Stimulated activated CD8-positive, alpha-beta memory T cell treated with anti-CD3 and anti-CD28 coated beads, Interleukin-15, amount 100 ng/mL, for 24 hours (primary cell): ENCODE data around the gene ATP9B.

Experiments used
- DNase-seq: peaks from one replicate; pipeline ENCODE4 v3.0.0-alpha.2; 2020; ENCODE audit warnings: low read depth

The ATP9B gene

DNA sequence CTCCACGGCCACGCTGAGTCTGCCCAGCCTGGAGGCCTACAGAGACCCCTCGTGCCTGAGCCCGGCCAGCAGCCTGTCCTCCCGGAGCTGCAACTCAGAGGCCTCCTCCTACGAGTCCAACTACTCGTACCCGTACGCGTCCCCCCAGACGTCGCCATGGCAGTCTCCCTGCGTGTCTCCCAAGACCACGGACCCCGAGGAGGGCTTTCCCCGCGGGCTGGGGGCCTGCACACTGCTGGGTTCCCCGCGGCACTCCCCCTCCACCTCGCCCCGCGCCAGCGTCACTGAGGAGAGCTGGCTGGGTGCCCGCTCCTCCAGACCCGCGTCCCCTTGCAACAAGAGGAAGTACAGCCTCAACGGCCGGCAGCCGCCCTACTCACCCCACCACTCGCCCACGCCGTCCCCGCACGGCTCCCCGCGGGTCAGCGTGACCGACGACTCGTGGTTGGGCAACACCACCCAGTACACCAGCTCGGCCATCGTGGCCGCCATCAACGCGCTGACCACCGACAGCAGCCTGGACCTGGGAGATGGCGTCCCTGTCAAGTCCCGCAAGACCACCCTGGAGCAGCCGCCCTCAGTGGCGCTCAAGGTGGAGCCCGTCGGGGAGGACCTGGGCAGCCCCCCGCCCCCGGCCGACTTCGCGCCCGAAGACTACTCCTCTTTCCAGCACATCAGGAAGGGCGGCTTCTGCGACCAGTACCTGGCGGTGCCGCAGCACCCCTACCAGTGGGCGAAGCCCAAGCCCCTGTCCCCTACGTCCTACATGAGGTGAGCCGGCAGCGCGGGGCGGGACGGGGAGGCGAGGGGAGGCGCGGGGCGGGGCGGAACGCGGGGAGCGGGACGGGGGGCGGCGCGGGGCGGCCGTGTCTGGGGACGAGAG lies 341.8 kb downstream of the ATP9B start:
- DNase-seq, result no peak

DNA sequence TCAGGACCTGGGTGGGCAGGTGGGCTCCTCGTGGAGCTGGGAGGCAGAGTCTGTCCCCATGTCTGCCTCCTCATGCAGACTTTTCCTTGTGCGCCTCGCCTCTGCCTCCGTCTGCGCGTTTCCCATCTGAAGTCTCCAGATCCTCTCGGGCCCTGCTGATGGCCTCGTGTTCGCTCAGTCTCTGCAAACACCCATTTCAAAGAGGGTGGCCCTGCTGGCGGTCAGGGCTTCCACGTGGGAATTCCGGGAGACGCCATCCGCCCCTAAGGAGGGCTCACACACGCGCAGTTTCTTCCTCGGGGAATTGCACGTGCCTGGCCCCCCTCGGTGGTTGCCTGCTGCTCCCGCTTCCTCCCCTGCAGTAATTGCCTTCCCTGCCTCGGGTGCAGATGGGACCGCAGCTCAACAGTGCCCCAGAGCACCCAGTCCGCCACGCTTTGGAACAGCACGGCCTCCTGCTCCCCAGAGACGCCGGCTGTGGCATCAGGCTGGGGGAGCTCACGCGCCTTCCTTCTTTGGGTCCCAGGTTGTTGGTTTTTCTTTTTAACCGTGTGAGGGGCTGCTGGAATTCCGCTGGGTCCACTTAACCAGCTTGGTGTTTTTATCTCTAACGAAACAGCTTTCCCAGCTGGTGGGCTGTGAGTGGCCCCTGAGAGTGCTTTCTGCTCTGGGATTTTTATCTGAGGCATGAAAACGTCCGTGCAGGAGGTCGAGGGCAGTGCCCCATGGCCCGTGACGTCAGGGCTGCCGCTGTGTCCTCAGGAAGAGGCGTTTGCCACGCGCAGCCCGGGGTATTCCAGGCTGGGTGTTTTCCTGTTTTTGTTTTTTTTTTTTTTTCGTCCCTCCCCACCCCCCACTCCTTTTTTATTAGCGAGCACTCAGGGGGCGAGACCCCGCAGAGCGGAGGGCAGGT lies 342.7 kb downstream of the ATP9B start:
- no peak for DNase-seq

DNA sequence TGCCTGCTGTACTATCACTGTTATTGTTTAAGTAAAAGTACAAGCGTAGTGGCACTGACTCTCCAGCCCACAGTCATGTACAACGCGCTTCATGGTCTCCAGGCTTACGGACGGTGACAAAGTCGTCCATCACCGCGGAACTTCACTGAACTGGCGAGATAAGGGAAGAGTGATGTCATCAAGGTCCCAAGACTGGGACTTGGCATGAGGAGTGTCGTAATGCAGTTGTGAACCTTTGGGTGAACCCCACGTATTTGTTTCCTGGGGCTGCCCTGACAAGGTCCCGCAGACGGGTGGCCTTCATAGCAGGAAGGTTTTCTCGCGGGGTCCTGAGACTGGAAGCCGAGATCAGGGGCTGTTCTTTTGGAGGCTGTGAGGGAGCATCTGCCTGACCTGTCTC lies 343.8 kb downstream of the ATP9B start:
- no peak for DNase-seq

DNA sequence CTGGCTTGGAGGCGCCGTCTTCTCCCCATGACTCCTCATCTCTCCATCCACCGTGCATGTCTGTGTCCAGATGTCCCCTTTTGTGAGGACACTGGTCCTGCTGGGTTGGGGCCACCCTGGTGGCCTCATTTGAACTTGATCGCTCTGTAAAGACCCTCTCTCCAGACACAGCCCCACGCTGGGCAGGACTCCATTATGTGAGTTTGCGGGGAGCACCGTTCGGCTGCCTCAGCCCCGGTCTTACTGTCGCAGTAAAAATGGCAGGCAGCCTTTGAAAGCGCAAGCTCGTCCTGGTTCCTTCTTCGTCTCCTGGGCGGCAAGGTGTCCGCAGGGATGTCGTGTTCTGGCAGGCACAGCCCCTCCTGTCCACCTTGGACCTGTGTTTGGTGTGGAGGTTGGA lies 344.2 kb downstream of the ATP9B start:
- no peak for DNase-seq

DNA sequence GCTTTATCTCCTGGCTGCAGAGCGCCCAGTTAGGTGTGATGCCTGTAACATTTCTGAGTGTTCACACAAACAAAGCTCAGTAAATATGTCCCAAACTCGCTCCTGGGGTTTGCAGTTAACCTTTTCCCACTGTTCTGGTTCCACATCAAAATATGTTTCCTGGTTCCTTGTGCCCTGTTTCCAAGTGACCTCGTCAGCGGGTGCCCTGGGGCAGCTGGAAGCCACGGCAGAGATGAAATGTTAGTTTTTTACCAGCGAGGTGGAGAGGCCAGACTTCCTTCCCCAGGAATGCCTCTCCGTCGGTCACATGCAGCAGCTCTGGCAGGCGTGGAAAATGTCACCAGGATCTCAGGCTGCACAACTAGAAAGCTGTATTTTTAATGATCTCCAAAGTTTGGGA lies 344.7 kb downstream of the ATP9B start:
- DNase-seq, result no peak

DNA sequence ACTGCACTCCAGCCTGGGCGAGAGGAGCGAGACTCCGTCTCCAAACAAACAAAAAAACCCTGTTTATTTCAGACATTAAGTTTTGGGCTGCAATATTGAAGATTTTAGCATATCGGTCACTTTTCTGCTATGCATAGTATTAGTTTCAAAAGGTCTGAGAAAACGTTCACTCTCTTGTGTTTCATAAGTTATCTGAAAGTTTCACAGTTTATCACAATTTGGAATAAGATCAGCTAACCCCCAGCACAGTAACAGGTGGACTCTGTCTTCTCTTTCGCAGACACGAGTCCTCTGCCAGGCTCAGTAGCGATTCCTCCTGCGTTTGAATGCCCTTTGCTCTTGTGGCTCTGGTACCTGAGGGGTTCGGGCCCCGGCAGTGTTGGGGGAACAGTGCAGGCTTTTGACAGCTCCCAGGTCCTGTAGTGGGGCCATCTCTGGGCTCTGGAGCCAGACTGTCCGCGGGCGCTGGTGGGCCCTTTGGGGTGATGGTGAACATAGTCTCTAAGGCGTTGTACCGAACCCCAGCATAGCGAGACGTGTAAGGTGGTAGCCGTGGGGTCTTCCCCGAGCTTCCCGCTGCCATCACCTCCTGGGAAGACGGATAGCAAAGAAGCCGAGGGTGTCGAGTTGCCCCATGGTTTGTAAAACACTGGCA lies 347.0 kb downstream of the ATP9B start:
- DNase-seq, result no peak

DNA sequence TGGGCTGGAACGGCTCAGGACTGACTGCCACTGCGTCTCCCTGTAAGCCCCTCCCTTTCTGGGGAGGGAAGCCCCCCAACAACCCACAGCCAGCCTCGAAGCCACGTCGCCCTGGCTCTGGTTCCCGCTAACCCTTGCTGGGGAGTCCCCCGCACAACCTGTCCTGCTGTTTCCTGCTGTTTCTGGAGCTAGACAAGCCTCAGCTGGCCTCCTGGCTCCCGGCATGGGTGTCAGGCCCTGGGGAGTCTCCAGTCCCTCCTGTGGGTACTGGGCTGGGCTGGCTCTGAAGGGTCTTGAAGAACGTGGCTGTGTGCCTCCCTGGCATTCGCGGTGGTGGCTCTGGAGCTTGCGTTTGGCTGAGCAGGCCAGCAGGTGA lies 347.5 kb downstream of the ATP9B start:
- DNase-seq, result no peak

DNA sequence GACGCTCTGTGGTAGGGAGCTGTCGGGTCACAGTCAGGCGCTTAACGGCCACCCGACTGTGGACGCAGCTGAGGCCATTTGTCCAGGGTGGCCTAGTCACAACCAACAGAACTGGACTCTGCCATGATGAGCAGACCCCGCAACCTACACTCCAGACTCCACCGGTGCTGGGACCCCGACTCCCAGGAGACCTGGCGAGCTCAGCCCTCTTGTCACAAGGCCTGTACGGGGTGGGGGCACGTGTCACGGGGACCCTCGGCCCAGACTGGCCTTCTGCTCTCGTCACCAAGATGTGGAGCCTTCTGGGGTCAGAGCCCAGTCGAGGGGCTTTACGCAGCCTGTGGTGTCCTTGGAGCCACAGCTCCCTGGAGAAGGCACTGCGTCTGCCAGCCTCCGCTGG lies 349.0 kb downstream of the ATP9B start:
- DNase-seq, result no peak

DNA sequence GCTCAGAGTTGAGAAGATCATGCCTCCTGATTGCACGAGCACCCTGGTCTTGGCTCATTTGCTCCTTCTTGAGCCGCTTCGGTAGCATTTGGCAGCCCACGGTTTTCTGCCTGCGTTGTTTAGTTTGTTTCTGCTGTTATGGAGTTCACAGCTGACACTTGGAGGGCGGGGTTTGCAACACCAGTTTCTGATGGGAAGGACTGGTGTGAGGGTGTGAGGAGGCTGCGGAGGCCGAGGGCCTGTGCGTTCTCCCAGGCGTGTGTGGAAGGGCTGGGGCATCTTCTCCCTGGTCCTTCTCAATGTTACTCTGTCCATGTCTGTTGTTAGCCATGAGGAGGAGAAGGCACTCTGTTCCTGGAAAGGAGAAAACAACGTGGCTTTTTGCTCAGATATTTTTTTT lies 349.4 kb downstream of the ATP9B start:
- no peak for DNase-seq

DNA sequence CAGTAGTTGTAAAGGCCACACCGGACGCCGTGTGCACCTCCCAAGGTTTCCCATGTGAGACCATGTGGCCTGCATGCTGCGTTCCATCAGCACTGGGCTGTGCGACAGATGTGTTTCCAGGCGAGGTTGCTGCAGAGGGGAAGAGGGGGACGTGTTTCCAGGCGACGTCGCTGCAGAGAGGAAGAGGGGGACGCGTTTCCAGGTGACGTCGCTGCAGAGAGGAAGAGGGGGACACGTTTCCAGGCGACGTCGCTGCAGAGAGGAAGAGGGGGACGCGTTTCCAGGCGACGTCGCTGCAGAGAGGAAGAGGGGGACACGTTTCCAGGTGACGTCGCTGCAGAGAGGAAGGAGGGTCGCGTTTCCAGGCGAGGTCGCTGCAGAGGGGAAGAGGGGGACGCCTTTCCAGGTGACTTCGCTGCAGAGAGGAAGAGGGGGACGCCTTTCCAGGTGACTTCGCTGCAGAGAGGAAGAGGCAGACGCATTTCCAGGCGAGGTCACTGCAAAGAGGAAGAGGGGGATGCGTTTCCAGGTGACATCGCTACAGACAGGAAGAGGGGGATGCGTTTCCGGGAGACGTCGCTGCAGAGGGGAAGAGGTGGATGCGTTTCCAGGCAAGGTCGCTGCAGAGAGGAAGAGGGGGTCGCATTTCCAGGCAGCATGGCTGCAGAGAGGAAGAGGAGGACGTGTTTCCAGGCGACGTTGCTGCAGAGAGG lies 351.0 kb downstream of the ATP9B start:
- DNase-seq, result no peak

DNA sequence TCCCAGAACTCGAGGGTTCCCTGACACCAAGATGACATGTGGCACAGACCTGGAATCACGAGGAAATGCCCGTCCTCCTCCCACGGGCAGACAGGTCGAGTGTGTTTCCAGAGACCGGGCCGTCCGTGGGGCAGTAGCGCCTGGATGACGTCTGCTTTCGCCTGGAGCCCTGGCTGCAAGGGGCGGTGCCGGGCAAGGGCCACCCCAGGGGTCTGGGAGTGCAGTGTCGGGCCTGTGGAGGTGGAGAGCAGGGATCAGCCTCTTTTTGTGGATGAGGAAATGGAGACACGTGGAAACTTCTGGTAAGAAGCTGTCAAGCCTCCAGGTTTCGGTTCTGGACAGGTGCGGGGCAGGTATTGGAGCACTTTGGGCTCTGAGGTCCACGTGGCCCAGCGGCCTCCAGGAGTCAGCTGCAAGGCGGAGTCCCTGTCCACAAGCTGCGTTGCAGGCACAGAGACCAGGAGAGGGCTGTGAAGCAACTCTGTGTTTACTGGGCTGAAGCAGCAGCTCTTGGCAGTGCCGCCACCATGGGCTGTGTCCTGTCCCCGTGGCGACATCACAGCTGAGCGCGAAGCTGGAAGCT lies 352.2 kb downstream of the ATP9B start:
- no peak for DNase-seq

DNA sequence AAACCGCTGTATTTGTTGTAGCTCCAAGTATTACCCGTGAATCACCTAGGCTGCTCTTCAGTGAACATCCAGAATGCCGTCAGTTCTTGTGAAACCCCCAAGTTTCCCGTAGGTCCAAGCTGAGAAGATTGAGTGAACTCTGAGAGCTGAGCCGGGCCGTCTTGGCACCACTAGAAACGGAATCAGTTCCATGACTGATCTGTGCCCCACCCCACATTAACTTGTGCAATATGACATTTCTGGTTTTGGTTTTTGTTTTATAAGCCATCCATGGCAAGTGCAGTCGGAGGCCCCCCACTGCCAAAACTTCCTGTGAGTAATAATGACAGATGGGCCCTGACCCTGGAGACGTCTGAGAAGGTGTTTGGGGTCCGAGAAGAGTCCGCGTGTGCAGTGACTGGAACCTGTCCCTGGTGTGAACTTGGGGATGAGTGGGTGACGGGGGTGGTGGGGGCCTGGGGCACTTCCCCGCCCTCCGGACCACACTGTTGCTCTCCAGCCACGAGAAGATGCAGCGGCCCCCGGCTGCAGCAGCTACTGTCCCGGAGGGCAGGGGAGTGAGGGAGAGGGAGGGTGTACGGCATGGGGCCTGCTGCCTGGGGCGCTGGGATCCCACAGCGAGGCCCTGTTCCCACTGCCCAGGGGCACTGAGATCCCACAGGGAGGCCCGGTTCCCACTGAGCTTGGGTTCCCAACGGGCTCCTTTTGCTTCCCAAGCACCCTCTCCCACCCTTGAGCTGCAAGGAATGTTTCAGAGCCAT lies 353.0 kb downstream of the ATP9B start:
- no peak for DNase-seq

DNA sequence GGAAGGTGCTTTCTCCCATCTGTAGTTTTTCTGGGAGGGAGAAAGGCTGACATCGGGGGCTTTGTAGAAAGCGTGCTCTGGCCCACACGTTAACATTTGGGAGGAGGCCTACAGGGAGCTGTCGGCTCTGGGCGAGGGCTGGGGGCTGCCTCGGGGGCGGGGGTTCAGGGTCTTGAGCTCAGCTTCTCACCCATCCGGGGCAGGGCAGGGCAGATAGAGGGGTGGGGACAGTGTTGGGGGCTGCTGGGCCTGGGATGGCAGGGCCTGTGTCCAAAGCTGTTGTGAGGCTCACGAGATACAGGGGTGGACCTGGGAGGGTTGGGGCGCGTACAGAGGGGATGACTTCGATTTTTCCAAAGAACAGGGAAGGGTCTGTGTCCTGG lies 353.6 kb downstream of the ATP9B start:
- DNase-seq, result no peak

DNA sequence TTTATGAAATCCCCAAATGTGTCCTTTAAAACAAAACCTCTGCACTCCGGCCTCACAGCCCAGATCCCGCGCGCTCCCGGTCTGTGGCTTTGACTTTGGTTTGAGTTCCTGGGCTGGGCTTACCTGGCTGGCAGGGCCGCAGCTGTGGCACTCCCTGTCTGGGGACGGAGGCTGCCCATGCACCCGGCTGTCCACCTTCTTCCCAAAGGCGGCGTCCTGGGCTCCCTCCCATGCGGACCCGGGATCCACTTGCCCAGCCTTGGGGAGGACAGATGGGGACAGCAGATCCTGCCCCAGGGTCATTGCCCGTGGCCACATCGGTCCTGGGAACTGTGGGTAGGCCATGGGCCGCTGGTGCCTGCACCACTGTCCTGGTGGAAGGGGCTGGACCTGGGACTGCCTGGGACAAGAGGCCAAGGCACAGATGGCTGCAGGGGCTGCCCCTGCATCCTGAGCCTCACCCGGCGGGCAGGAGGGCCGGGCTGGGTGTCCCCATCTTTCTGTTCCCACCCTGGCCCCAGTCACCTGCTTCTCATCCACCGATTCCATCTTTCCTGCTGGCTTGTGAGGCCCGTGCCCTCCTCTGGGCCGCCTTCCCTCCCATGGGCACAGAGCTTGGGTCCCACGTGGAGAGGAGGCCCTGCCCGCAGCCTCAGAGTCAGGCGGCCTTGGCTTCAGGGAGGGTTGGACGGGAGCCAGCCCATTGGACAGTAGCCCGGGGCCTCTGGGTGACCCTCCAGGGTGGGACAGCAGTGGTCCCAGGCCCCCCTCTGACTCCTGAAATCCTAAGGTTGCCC lies 354.2 kb downstream of the ATP9B start:
- DNase-seq, result no peak

DNA sequence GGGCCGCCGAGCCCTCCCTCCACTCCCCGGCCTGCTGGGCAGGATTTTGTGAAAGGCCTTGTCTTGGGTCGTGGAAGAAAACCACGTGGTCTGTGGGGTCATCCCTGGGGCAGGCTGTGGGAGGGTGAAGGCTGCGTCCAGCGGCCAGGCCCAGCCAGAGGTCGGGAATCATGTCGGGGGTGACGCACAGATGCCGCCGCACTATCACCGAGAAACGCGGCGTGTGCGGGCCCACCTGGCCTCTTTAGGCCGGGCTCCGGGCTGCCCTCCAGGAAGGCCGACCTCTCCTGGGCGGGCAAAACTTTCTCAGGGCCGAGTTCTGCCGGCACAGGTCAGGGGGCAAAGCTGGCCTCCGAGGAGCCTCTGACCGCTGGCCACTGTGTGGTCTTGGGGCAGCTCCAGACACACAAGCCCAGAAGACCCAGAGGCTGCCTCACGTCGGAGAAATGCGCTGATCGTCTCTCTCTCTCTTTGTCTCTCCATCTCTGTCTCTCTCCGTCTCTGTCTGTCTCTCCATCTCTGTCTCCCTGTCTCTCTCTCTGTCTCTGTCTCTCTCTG lies 354.9 kb downstream of the ATP9B start:
- no peak for DNase-seq

DNA sequence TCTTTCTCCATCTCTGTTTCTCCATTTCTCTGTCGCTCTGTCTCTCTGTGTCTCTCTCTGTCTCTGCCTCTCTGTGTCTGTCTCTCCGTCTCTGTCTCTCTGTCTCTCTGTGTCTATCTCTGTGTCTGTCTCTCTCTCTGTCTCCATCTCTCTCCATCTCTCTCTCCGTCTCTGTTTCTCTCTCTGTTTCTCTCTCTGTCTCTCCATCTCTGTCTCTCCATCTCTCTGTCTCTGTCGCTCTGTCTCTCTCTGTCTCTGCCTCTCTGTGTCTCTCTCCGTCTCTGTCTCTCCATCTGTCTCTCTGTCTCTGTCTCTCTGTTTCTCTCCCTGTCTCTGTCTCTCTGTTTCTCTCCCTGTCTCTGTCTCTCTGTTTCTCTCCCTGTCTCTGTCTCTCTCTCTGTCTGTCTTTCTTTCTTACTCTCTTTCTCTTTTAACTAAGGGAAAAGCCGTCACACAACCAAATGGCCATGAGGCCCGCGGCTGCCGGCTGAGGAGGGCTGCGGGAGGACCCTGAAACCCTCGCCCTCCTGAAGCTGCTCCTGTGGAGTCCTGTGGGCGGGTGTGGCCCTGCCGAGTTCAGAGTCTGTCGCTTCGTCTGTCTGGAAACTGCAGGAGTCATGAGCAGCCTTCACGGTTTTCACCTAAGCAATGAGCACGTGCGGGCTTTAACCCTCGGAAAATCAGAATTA lies 355.8 kb downstream of the ATP9B start:
- no peak for DNase-seq

DNA sequence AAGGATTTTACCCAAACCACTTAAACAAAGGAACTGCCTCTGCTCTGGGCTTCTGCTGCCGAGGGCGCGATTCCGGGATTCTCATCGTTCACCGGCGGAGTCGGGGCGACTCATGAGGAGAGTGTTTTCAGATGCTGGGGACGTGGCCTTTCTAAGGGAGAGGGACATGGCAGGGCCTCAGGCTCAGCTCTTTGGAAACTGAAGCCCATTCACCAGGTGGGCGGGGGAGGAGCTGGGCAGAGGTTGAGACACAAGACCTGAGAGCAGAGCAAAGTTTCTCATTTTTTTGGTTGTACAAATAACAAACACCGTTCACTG lies 356.3 kb downstream of the ATP9B start:
- DNase-seq, result no peak

DNA sequence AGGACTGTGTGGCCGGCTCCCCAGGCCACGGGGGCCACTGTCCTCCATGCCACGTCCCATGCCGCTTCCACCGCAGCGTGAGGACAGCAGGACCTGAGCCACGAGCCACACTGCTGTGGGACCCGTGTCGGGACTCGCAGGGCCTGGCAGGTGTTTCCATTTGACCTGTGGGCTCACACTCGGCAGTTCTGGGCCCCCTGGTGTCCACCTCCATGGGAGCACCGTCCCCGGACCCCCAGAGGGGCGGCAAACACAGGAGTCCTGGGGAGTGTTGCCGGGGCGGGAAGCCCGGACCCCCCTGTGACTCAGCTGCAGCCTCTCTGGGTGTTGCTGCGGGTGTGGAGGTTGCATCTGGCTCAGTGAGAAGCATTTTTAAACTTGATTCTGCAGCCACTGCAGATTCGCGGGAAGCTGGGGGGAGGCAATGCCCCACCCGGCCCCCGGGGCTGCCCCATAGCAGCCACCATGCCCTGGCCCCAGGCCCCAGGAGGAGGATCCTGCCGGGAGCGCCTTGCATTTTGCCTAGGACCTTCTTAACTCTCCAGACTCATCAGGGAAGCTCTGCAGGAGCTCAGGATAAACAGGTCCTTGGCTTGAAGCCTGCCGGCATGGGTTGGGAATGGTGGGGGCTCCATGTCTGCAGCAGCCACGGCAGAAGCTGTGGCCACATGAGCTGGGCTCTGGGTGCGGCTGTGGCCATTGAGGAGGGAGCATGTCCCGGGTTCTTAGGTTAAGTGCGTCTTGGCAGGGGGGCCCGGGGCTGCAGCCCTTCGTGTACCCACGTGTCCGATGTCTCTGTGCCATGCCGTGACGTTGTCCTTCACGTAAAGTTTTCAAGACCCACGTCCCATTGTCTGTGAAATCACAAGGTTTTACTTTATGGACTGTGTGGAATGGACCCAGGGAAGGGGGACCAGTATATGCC lies 357.4 kb downstream of the ATP9B start:
- DNase-seq, result no peak
